HG03460 (cell line): ENCODE results near the gene NFIC.
"Not testable (repeated sequence)": the region's sequence is repeated elsewhere in the genome, so short reads cannot be mapped to it uniquely, and the experiment has no call there.

Experiments
- ATAC-seq: cut with Tn5 transposase; IDR thresholded peaks from one replicate; pipeline ENCODE4 v1.9.1; 2021; ENCODE audit not compliant: unreplicated experiment

Gene NFIC

DNA sequence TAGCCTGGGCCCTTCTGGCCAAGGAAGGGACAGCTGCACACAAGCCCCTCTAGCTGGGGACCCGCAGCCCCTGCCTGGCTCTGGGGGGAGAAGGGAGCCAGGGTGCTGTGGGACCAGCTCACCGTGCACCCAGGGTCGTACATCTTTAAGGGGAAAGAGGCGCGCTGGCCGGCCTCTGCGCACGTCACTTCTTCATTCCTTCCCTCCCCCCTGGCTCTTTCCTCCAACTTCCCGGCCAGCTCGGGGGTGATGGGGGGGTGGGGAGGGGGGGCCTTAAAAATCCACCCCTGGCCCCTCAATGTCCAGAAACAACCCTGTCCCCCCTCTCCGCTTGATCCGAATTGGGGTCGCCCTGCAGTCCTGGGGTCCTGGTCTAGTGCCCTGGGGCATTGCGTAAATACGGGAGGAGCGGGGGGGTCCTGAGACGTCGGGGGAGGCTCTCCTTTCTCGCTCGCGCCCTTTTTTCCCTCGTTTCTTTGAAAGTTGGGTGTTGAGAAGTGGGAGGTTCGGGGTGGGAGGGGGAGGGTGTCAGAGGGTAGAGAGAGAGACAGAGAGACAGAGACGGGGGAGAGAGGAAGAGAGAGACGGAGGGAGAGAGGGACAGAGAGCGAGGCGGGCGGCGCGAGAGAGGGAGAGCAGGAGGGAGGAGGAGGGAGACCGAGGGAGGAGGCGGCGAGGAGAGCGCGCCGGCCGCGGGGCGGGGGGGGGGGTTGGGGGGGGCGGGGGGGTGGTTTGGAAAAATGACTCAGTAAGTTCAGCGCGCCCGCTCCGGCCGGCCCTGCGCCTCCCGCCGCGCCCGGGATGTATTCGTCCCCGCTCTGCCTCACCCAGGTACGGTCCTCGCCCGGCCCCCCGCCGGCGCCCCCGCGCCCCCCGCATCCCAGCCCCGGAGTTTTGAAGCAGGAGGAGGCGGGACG lies at the start of gene NFIC:
Gene NFIC (plus strand): TSS at position 748 of the 917 bp plus-strand sequence. CDS start 54 bp downstream, at position 802.
- ATAC-seq = no peak

DNA sequence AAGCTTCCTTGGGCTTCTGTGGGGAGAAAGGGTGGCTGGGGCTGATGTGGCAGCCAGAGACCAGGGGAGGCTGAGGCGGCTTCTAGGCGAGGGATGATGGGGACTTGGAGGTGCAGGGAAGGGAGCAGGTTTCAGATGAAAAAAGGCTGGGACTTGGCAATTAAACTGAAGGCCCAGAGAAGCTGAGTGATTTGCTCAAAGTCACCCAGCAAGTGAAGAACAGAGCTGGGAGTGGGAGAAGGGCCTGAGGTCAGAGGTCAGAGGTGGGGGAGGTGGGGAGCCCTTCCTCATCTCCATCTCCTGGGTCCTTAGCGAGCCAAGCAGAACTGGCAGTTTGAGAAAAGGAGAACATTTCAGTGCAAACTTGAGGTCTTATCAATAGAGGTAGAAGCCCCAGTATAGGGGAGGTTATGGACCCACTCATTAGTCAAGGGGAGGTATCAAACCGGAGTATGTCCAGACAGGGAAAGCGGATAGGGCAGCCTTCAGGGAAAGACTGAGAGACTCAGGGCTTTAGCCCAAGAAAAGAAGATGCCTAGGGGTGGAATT lies 49.6 kb upstream of the NFIC start:
- no peak for ATAC-seq

DNA sequence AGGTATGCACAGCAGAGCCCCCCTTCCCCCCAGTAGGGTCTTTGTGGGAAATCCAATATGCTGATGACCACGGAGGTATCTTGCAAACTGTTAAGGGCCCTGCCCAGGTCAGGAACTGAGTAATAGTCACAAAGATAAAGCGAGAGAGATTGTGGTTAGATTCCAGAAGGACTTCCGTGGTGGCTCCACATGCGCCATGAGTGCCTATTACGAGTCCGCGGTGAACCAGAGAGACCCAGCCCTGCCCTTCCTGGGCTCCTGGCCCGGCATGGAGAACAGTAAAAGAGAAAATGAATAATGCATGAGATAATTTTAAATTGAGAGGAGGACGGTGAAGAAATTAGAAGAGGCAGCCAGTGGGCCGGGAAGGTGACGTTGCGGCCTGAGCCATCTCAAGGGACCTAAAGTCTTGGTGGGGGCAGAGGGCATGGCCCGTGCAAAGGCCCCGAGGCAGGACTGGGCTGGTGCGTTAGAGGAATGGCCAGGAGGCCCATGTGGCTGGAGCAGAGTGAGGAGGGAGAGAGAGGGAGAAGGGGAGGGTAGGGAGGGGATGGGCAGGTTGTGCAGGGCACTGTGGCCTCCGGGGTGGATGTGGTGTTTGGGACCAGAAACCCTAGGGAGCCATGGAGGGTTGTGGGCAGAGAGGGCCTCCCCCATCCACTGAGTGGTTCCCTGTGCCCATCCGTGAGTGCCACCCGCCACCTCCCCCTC lies 46.6 kb upstream of the NFIC start:
- ATAC-seq = no peak

DNA sequence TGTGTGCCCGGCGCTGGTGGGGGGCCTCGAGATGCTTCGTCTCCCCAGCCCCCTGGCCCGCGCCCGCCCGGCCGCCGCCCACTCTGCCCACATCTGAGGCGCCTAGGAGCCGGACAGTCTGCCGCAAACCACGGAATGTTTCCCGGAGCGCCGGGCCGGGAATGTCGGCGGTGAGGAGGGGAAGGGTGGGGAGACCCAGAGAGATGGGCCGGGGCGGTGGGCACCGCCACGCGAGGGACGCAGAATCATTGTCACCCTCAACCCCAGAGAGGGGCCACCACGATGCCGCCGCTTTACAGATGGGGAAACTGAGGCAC lies 46.1 kb upstream of the NFIC start:
- ATAC-seq = no peak

DNA sequence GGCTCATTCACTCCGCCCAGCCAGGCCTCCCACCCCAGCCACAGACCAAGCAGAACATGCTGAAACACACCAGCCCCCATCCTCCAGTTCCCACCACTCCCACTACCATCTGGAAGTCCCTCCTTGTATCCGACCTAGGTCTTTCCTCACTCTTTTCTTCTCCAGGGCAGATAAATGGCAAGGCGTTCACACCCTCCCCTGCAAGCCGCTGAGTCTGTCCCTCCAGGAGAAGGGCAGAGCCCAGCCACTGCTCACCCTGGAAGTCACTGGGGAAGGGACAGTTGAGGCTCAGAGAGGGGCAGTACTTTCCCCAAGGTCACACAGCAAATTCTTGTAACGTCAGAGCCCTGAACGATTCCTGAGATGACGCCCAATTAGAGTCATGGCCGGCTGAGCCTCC lies 45.5 kb upstream of the NFIC start:
- ATAC-seq = no peak

DNA sequence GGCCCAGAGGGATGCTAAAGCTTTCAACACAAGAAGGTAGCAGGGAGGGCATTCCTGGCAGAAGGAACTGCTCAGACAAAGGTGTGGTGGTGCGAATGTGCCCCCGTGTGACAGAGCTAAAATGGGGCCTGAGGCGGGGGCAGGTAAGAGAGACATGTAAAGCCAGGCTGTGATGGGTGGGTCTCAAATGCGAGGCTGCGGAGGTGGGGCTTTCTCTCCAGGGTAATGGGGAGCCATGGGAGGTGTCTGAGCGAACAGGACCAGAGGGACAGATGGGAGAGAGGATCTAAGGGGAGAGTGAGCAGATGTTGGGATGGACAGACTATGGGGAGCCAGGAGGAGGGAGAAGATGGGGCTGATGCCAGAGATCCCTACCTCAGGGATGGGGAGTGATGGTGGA lies 44.7 kb upstream of the NFIC start:
- ATAC-seq = no peak

DNA sequence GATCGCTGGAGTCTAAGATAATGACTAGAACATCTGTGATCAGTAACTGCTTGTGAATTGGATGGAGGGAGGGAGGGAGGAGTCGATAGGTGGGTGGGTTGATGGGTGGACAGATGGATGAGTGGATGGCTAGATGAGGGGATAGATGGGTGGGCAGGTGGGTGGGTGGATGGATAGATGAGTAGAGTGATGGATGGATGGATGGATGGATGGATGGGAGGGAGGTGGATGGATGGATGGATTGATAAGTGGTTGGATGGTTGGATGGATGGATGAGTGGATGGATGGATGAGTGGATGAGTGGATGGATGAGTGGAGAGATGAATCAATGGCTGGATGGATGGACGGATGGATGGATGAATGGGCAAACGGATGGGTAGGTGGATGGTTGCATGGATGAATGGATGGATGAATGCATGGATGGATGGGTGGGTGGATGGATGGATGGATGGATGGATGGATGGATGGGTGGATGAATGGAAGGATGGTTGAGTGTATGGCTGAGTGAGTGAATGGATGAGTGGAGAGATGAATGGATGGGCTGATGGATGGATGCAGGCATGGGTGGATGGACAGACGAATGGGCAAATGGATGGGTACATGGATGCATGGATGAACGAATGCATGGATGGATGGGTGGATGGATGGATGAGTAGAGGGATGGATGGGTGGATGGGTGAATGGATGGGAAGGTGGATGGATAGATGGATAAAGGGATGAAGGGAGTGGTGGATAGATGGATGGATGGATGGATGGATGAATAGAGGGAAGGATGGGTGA lies 44.0 kb upstream of the NFIC start:
- ATAC-seq = no peak

DNA sequence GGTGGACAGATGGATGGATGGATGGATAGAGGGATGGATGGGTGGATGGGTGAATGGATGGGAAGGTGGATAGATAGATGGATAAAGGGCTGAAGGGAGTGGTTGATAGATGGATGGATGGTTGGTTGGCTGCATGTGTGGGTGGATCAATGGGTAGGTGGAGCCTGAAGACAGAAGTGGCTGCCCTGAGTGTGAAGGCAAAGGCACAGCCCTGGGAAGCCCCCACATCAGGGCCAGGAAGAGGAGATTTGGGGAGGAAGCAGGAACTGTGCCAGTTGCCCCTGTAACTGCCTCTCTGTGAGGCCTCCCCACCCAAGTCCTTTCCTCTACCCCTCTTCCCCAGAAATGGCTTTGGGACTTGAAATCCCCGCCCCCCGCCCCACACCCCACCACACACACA lies 43.4 kb upstream of the NFIC start:
- ATAC-seq = no peak

DNA sequence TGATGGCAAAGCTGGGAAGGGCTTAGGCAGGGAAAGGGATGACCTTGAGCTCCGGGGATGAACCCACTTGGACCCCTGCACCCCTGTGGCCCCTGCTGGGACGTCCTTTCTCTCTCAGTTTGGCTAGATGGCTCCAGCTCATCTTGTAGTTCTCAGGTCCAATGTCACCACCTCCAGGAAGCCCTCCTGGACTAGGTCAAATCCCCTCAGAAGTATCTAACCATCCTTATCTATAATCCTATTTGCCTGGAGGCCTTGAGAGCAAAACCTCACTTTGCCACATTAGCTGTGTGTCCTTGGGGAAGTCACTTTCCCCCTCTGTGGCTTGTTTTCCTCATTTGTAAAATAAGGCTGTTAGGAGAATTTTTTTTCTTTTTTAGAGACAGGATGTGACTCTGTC lies 42.7 kb upstream of the NFIC start:
- ATAC-seq = no peak

DNA sequence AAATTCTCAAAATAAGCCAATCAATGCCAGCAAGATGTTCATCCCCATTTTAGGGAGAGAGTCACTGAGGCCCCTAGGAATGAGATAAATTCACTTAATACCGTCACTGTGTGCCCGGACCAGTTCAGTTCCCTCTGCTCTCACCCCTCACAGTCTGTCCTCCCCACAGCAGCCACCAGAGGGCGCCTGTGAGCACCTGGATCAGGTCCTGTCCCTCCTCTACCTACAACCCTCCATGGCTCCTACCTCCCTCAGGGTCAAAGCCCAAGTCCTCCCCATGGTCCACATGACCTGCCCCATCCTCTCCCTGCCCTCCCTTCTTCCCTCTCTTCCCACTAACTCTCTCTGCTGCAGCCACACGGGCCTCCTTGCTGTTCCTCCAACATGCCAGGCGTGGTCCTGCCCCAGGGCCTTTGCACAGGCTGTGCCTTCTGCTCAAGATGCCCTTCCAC lies 42.0 kb upstream of the NFIC start:
- no peak for ATAC-seq

DNA sequence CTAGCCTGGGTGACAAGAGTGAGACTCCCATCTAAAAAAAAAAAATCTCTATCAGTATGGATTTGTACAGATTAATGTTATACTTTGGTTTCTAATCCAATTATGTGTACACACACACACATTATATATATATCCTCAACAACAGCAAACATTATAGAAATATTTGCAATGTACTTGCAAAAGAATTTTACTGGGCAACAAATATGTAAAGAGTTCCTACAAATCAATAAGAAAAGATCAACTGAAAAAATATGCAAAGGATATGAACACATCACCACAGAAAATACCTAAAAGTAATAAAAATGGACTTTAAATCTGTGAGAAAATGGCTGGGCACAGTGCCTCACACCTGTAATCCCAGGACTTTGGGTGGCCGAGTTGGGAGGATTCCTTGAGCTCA lies 40.9 kb upstream of the NFIC start:
- no peak for ATAC-seq

DNA sequence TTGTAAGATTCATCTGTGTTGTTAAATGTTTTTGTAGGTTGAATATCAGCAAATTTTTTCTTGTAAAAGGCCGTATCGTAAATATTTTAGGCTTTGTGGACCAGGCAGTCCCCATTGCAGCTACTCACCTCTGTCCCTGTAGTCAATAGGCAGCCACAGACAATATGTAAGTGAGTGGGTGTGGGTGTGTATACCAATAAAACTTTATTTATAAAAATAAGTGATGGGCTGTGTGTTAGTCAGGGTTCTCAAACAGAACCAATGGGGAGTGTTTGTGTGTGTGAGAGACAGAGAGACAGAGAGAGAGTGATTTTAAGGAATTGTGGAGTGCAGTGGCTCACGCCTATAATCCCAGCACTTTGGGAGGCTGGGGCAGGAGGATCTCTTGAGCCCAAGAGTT lies 37.6 kb upstream of the NFIC start:
- ATAC-seq = no peak

DNA sequence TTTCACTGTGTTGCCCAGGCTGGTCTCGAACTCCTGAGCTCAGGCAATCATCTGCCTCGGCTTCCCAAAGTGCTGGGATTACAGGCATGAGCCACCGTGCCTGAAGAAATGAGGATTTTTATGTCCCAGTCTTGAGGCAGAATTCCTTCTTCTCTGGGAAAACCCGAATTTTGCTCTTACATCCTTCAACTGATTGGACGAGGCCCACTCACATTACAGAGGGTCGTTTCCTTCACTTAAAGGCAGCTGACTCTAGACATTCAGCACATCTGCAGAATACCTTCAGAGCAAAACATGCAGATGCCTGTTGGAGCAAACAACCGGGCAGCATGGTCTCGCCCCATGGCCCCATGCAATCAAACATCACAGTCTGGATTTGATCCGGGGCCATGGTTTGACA lies 36.3 kb upstream of the NFIC start:
- ATAC-seq = no peak

DNA sequence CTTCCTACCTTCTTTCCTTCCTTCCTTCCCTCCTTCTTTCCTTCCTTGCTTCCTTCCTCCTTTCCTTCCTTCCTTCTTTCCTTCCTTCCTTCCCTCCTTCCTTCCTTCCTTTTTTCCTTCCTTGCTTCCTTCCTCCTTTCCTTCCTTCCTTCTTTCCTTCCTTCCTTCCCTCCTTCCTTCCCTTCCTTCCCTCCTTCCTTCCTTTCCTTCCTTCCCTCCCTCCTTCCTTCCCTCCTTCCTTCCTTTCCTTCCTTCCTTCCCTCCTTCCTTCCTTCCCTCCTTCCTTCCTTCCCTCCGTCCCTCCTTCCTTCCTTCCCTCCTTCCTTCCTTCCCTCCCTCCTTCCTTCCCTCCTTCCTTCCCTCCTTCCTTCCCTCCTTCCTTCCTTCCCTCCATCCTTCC lies 34.2 kb upstream of the NFIC start:
- ATAC-seq = not testable (repeated sequence)

DNA sequence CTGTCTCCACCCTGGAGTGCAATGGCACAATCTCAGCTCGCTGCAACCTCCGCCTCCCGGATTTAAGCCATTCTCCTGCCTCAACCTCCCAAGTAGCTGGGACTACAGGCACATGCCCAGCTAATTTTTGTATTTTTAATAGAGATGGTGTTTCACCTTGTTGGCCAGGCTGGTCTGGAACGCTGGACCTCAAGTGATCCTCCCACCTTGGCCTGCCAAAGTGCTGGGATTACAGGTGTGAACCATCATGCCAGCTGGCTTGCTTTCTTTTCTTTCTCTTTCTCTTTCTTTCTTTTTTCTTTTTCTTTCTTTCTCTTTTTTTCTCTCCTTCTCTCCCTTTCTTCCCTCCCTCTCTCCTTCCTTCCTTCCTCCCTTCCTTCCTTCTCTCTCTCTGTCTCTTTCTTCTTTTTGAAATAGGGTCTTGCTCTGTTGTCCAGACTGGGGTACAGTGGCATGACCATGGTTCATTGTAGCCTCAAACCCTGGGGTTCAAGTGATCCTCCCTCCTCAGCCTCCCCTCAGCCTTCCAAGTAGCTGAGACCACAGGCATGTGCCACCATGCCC lies 33.3 kb upstream of the NFIC start:
- ATAC-seq = no peak

DNA sequence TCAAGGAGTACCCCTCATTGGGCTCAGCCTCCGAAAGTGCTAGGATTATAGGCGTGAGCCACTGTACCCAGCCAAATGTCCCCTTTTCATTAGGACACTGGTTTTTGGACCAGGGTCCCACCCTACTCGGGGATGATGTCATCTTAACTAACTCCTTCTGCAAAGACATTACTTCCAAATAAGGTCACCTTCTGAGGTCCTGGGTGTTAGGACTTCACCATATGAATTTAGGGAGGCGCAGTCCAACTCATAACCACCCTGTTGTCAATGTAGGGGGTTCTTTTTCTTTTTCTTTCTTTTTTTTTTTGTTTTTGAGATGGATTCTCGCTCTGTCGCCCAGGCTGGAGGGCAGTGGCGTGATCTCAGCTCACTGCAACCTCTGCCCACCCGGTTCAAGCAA lies 32.7 kb upstream of the NFIC start:
- no peak for ATAC-seq

DNA sequence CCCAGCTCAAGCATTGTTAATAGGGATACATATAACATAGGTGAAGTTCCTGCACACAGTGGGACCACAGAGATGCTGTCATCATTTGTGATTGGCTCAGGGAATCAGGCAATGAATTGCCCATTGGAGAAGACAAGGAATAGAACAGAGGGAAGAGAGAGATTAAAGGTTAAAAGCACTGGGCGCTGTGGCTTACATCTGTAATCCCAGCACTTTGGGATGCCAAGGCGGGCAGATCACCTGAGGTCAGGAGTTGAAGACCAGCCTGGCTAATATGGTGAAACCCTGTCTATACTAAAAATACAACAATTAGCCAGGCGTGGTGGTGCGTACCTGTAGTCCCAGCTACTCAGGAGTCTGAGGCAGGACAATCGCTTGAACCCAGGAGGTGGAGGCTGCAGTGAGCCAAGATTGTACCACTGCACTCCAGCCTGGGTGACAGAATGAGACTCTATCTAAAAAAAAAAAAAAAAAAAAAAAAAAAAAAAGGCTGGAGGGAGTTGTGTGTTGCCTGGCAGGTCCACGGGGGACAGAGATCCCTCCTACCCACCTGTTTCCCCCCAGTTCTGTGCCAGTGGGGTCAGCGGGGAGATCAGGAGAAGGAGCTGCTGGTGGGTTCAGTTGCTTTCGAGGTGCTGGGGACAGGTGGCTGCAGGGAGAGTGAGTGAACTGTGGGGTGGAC lies 31.5 kb upstream of the NFIC start:
- ATAC-seq = not testable (repeated sequence)

DNA sequence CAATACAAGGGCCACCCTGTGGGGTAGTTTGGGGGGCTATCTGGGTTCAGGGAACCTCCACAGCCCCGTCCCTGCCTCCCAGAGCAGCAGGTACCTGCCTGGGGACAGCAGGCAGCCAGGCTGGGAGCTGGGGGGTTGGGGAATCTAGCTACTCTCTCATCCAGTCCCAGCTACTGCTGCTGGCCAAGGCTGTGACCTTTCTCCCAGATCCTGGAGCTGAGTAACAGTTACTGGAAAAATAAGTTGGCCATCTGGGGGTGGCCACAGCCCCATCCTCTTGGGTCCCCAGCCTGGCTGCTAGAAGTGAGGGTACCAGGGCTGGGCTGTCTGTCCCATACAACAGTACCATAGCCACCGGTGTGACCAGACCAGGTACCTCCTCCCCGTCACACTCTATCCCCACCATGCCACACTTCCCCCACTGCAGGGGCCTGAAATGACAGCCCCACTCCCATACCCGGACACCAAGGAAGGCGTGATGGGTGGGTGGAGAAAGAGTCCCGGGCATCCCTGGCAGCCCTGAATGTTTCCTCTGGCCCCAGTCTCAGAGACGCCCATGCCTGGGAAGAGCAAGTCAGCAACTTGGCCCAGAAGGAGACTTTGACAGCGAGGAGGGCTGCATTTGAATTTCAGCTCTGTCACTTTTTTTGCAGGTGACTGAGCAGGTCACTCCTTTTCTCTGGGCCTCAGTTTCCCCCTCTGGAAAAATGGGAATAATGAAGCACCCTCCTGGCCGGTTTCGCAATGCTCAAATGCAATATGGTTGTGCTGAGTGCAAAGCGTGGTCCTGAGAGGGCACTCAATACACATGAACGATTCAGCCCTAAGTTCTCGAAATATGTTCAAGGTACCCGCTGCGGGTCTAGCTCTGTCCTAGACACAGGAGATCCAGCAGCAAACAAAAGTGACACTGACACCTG lies 30.7 kb upstream of the NFIC start:
- ATAC-seq = no peak

DNA sequence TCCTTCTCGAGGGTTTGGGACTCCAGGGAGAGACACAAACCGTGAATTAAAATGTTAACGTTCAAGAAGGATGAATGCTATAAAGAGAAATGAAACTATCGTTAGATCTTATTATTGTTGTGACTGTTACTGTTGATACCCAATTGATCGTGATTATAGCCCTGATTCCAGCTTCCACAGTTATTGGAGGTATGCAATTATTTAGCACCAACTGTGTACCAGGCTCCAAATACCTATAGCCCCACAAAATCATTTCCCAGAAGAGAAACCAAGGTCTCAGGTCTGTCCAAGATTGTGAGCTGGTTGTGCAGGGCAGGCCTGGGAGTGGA lies 30.1 kb upstream of the NFIC start:
- no peak for ATAC-seq
